Smooth muscle cell (in vitro differentiated cells): ENCODE data around the gene EIF5A. TPM values are rescaled to one million over a fixed set of nuclear protein-coding genes. Genes with fewer than 3 reads are reported as not detected.

Experiments
- DNase-seq: peaks from one replicate; lab custom pipeline; 2025; ENCODE audit not compliant: unreplicated experiment; lab: John Stamatoyannopoulos, UW
- H2AFZ ChIP-seq: fragments of 200-600 bp; sonication (generic); 2 replicates; pipeline ENCODE4 v1.6.0; 2016; ENCODE audit warnings: antibody characterized with exemption, low read depth, mild to moderate bottlenecking
- H3F3A ChIP-seq: fragments of 200-600 bp; sonication (generic); 2 replicates; pipeline ENCODE4 v1.6.0; 2017; ENCODE audit warnings: antibody characterized with exemption, low read depth
- H3K27ac ChIP-seq: fragments of 200-600 bp; sonication (generic); 2 replicates; pipeline ENCODE4 v1.5.1; 2016; ENCODE audit warnings: low read depth, mild to moderate bottlenecking
- H3K27me3 ChIP-seq: fragments of 200-600 bp; sonication (generic); 2 replicates; pipeline ENCODE4 v1.6.1; 2016; ENCODE audit warnings: low read depth, mild to moderate bottlenecking
- H3K36me3 ChIP-seq: fragments of 200-600 bp; sonication (generic); 2 replicates; pipeline ENCODE4 v1.5.1; 2016; ENCODE audit warnings: low read depth
- H3K4me1 ChIP-seq: fragments of 200-600 bp; sonication (generic); 2 replicates; pipeline ENCODE4 v1.5.1; 2016; ENCODE audit warnings: low read depth
- H3K4me2 ChIP-seq: fragments of 200-600 bp; sonication (generic); 2 replicates; pipeline ENCODE4 v1.6.0; 2016; ENCODE audit warnings: mild to moderate bottlenecking
- H3K4me3 ChIP-seq: fragments of 200-600 bp; sonication (generic); 2 replicates; pipeline ENCODE4 v1.5.1; 2016; ENCODE audit warnings: mild to moderate bottlenecking
- H3K79me2 ChIP-seq: fragments of 200-600 bp; sonication (generic); 2 replicates; pipeline ENCODE4 v1.6.0; 2016; ENCODE audit warnings: low read depth, mild to moderate bottlenecking
- H3K9ac ChIP-seq: fragments of 200-600 bp; sonication (generic); 2 replicates; pipeline ENCODE4 v1.6.0; 2016; ENCODE audit warnings: low read depth
- H3K9me3 ChIP-seq: fragments of 200-600 bp; sonication (generic); replicated peaks from 2 replicates; pipeline ENCODE4 v1.5.1; 2016; ENCODE audit warnings: low read depth
- H4K20me1 ChIP-seq: fragments of 200-600 bp; sonication (generic); 2 replicates; pipeline ENCODE4 v1.6.0; 2016; ENCODE audit warnings: low read depth
- WGBS: methylation state at CpG from one replicate; pipeline ENCODE4 v1.1.7; 2016; ENCODE audit warnings: low lambda C conversion rate; 5-methylcytosine and 5-hydroxymethylcytosine counted together
- polyA plus RNA-seq: library from polyadenylated mRNA; unstranded; fragments of >200 nt; fragmentation: Nextera tagmentation; extraction: Ambion mirVana; gene quantifications from 2 replicates; pipeline ENCODE4 v1.2.1, GENCODE V29; 2016
- total RNA-seq: library from RNA; depleted of rRNA; stranded (reverse); fragments of >200 nt; gene quantifications from 2 replicates; pipeline ENCODE4 v1.2.3, GENCODE V29; 2014
- TF ChIP-seq, protein P1 (sequence below): fragments of 200-600 bp; sonication (generic); IDR thresholded peaks from 2 replicates; pipeline ENCODE4 v1.5.1; 2017; ENCODE audit warnings: borderline replicate concordance, mild to moderate bottlenecking, antibody characterized with exemption; ENCODE audit not compliant: insufficient read depth, poor library complexity, severe bottlenecking

The EIF5A gene
- total and polyA plus RNA-seq, 2 experiments from 2014 or later: 323 to 797 TPM

DNA sequence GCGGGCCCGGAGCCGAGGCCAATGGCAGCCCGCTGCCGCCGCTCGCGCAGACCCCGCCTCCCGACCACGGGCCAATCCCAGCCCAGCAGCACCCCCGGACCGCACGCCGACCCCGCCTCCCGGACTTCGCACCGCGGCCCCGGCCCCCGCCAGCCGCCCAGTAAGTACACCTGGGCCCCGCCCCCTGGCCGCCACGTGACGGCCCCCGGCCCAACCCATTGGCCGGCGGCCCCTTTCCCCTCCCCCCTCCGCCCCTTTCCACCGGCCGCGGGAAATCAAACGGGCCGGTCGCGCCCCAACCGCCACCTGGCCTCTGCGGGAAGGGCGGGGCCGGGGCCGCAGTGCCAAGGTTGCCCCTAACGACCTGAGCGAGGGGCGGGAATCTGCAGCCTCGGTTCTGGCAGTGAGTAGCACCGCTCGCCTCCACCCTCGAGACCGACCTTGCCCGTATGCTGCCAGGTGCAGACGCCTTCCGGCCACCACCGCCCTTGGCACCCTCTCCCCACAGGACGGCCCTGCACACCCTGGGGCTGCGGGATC, 12.7 kb upstream of the EIF5A start, which contains the start of gene YBX2:
YBX2 (minus strand) TSS at position 26 of the 540 bp plus-strand sequence. CDS start 139 bp downstream, outside the sequence.
- no peak for DNase-seq

DNA sequence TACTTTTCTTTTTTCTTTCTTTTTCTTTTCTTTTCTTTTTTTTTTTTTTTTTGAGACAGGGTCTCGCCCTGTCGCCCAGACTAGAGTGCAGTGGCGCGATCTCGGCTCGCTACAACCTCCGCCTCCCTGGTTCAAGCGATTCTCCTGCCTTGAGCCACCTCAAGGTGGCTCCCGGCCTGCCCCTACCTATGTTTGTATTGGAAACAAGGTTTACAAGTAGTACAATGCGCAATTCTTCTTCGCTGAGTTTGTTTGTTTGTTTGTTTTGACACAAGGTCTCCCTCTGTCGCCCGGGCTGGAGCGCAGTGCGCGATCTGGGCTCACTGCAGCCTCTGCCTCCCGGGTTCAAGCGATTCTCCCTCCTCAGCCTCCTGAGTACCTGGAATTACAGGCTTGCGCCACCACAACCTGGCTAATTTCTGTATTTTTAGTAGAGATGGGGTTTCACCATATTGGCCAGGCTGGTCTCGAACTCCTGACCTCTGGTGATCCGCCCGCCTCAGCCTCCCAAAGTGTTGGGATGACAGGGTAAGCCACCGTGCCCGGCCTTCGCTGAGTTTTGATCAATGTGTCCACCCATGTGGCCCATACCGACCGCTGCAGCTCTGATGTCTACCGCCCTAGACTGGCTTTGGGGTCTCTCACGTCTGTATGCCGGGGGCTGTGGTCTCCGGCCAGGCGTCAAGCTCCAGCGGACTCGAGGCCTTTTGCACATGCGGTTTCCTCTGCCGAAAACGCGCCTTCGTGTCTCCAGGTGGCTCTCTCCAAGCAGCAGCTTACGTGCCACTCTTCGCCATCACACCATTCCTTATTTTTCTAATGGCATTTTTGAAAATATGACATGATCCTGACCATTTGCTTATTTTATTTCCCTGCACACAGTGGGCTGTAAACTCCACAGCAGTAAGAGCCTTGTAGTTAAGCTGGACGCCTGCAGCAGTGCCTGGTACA, 11.9 kb upstream of the EIF5A start:
- WGBS: 71% methylated on average over 42 of the region's 42 CpGs
- peak overlapping the region; percentile 50 for H2AFZ ChIP-seq
- no peak overlapping the region for H3K27ac ChIP-seq
- H4K20me1 ChIP-seq: no peaks in the 10 kb centered on the region
- H3F3A ChIP-seq: peaks cover 8% of the 10 kb centered on the region
- H3K4me1 ChIP-seq: no peaks in the 10 kb centered on the region
- TF ChIP-seq, protein P1, sequence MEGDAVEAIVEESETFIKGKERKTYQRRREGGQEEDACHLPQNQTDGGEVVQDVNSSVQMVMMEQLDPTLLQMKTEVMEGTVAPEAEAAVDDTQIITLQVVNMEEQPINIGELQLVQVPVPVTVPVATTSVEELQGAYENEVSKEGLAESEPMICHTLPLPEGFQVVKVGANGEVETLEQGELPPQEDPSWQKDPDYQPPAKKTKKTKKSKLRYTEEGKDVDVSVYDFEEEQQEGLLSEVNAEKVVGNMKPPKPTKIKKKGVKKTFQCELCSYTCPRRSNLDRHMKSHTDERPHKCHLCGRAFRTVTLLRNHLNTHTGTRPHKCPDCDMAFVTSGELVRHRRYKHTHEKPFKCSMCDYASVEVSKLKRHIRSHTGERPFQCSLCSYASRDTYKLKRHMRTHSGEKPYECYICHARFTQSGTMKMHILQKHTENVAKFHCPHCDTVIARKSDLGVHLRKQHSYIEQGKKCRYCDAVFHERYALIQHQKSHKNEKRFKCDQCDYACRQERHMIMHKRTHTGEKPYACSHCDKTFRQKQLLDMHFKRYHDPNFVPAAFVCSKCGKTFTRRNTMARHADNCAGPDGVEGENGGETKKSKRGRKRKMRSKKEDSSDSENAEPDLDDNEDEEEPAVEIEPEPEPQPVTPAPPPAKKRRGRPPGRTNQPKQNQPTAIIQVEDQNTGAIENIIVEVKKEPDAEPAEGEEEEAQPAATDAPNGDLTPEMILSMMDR: no peak
- no peak overlapping the region for H3K9ac ChIP-seq
- H3K4me3 ChIP-seq: no peak overlapping the region
- H3K4me2 ChIP-seq: peak overlapping the region; percentile 85
- no peaks in the 10 kb centered on the region for H3K36me3 ChIP-seq
- no peaks in the 10 kb centered on the region for H3K9me3 ChIP-seq
- DNase-seq: no peak
- H3K79me2 ChIP-seq: no peaks in the 10 kb centered on the region
- peaks cover 49% of the 10 kb centered on the region for H3K27me3 ChIP-seq

More for the DNA sequence above, 12.7 kb upstream of the EIF5A start, which contains the start of gene YBX2:
- Histone ChIP-seq H4K20me1 (no peaks in the 10 kb centered on the region), H3K27me3 (peaks cover 50% of the 10 kb centered on the region), H3K9me3 (no peaks in the 10 kb centered on the region), H2AFZ (no peak within 1 kb of the TSS), H3K79me2 (no peaks in the 10 kb centered on the region), H3K4me3 (peak within 1 kb of the TSS; percentile 35), H3K4me2 (peak within 1 kb of the TSS; percentile 85), H3K9ac (no peak within 1 kb of the TSS), H3K27ac (no peak within 1 kb of the TSS), H3K4me1 (no peaks in the 10 kb centered on the region), H3K36me3 (no peaks in the 10 kb centered on the region), H3F3A (peaks cover 8% of the 10 kb centered on the region)
- TF ChIP-seq, protein P1: no peak
- 5% methylated on average over 15 of the region's 57 CpGs for WGBS

DNA sequence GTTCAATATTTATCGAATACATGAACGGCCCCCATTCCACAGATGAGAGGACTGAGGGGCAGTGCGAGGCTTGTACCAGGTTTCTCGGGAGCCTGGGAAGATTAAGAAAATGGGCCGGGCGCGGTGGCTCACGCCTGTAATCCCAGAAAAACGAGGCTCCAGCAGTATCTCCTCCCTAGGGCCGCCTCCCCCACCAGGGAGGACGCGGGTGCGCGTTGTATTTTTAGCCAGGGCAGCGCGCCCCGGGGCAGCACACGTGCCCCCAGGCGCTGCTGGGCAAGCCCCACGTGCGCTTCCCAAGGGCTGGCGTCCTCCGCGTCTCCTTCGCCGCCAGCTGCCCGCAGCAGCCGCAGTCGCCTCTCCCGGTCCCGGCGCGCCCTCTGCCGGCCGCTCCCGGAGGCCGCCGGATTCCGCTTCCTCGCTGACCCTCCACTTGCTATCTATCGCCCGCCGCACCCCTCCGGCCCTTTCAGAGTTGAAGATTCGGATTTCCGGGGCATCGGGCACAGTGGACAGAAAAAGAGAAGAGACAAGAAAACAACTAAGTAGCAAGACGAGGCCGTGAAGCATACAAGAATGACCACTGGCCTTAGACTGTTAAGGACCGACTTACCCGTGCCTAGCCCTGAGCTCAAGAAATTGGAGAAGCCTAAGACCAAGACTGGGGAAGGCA, 11.1 kb upstream of the EIF5A start:
- Histone ChIP-seq H3K9me3 (no peaks in the 10 kb centered on the region), H3K4me1 (no peaks in the 10 kb centered on the region), H3K36me3 (no peaks in the 10 kb centered on the region), H4K20me1 (no peaks in the 10 kb centered on the region), H3K27me3 (peaks cover 41% of the 10 kb centered on the region), H3K4me3 (no peak overlapping the region), H3K4me2 (peak overlapping the region; percentile 79), H3F3A (peaks cover 8% of the 10 kb centered on the region), H2AFZ (peak overlapping the region; percentile 50), H3K27ac (no peak overlapping the region), H3K9ac (no peak overlapping the region), H3K79me2 (no peaks in the 10 kb centered on the region)
- 8% methylated on average over 49 of the region's 51 CpGs for WGBS
- TF ChIP-seq, protein P1: peak; percentile 97
- peak; percentile 52 for DNase-seq
